Pulmonary artery endothelial cell (primary cell): ENCODE results near the gene ZNF484. TPM values are rescaled to one million over a fixed set of nuclear protein-coding genes. Genes with fewer than 3 reads are reported as not detected.
"Not testable (repeated sequence)": the region's sequence is repeated elsewhere in the genome, so short reads cannot be mapped to it uniquely, and the experiment has no call there.

ENCODE experiments used
- DNase-seq: peaks from one replicate; pipeline ENCODE4 v3.0.0-alpha.2; 2011; ENCODE audit warnings: low read depth, low spot score
- total RNA-seq: library from RNA; depleted of rRNA; stranded (reverse); fragments of >200 nt; gene quantifications from 2 replicates; pipeline ENCODE4 v1.2.3, GENCODE V29; 2014

The ZNF484 gene
- total RNA-seq, 1 donor from 2014 or later = 10.0 TPM

DNA sequence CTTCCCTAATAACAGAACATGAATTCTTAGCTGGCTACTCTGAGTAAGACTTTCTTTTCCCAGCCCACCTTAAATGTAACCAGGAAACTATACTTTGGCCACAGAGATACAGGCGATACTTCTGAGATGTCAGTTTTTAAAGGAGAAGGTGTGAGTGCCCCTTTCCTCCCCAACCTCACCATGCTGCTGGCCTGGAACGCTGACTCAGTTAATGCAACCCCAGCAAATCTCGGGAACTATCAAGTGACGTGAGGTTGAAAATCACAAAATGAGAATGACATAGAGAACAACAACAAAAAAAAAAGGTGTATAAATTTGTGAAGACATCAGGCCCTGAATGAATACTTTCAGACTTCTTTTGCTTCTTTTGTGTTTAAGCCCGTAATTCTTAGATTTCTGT is 13.7 kb downstream of the ZNF484 start:
- DNase-seq = no peak

DNA sequence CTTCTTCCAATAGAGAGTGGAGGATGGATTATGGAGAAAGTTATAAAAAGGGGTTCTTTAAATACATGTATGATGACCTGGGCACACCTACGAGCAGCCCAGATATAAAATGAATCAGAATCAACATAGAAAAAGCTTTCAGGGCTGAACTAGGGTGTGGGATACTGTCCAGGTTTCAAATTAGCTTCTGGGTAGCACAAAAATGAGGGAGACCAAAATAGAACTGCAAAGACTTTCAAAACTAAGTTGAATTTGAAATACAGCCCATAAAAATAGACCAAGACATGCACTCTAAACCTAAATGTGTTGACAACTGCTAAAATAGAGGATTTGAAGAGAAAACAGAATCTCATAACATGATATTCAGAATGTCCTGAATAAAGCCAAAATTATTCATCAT is 17.0 kb downstream of the ZNF484 start:
- DNase-seq = no peak

DNA sequence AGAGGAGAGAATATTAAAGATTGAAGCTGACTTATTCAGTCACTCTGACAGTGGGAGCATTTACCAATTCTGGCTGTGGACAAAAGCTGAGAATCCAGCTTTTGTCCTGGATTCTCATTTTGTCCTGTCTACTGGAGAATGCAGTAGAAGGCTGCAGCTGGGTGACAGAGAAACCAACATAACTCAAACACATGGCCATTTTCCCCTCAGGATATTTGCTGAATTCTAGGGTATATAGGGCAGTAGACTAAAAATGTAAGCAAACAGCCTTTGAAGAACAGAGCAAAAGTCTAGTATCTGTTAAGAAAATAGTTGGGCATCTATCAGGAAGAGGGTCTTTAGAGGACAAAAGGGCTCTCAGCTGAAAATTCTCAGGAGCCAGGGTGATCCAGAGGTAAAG is 20.6 kb downstream of the ZNF484 start:
- no peak for DNase-seq

DNA sequence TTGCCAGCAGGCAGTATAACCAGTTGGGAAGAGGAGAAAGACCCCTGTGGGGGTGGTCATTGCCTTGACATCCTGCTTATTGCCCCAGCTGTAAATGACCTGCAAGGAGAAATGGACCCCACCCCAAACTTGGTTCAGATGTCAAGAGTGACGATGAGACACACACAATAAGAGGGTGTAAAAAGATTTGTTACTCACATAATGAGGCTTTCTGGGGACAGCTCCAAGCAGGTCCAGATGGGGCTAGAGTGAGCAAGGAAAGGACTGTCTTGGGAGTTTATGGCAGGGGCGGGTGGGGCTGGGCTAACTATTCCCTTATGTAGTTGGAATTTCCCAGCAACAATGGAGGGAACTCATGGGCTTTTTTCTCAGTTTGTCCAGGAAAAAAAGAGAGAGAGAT is 24.1 kb downstream of the ZNF484 start:
- DNase-seq = no peak

DNA sequence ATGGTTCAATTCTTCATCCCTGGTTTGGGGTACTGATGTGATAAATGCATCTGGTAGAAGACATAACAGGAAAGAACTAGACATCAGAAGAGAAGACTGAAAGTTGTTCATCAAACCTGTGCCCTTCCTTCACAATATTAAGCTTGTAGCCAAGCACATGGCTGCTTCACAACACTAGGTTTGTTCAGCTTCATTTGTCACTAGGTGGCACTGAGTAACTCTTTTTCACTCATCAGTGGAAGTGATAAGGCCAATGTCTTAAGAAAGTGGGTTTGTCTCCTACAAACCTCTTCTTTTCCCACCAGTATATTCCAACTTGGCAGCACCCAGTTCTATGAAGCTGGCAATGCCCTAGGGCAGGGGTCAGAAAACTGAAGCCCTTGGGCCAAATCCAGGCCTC is 26.9 kb downstream of the ZNF484 start:
- DNase-seq = no peak

DNA sequence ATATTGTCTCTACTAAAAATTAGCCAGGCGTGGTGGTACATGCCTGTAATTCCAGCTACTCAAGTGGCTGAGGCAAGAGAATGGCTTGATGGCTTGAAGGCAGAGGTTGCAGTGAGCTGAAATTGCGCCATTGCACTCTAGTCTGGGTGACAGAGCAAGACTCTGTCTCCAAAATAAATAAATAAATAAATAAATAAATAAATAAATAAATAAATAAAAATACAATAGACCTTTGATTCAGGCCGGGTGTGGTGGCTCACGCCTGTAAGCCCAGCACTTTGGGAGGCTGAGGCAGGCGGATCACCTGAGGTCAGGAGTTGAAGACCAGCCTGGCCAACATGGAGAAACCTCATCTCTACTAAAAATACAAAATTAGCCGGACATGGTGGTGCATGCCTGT is 29.1 kb downstream of the ZNF484 start:
- DNase-seq = not testable (repeated sequence)

DNA sequence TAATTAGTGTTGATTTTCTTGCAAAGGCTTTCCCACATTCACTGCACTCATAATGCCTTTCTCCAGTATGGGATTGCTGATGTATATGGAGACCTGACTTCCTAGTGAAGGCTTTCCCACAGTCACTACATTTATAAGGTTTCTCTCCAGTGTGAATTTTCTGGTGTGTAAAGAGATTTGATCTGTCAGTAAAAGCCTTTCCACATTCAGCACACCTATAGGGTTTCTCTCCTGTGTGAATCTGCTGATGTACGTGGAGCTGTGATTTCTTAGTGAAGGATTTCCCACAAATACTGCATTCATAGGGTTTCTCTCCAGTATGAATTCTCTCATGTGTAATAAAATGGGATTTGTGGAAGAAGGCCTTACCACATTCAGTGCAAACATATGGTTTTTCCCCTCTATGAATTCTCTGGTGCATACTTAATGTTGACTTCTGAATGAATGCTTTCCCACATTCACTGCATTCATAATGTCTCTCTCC is 31.1 kb downstream of the ZNF484 start:
- DNase-seq = no peak

DNA sequence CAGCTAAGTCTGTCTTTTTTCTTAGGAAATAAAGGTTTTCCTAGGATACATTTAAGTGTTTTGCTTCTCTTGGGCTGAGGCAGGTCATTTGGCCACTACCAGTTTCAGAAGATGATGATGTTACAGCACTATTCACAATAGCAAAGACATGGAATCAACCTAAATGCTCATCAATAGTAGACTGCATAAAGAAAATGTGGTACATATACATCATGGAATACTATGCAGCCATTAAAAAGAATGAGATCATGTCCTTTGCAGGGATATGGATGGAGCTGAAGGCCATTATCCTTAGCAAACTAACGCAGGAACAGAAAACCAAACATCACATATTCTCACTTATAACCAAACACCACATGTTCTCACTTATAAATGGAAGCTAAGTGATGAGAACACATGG is 39.4 kb downstream of the ZNF484 start:
- not testable (repeated sequence) for DNase-seq

DNA sequence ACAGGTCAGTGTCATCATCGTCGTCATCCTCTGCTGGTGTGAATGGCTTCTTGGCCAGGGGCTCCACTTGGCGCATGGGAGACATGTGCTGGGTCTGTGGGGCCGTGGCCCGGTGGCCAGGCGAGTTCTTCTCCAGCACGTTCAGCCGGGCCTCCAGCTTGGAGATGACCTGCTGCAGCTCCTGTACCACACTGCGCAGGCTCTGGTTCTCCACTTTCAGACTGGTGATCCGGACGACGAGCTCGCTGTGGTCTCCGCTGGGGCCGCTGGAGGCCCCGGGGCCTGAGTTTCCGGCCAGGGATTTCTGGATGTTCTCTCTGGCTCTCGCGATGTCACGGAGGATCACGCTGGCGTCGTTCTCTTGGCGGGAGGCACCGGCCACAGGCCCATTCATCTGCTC is 40.6 kb downstream of the ZNF484 start:
- DNase-seq = no peak

DNA sequence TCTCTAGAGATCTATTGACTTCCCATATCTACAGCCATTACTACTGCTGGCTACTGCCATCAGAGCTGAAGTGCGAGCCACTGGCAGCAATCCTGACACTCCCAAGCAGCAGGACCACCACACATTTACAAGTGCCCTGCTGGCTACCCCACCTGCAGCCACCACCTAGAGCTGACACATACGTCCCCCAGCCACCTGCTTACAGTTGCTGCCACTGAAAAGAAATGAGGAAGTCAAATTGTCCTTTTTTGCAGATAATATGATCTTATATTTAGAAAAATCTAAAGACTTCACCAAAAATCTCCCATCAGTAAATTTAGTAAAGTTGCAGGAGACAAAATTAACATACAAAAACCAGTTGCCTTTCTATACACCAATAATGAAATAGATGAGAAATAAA is 48.4 kb downstream of the ZNF484 start:
- no peak for DNase-seq

DNA sequence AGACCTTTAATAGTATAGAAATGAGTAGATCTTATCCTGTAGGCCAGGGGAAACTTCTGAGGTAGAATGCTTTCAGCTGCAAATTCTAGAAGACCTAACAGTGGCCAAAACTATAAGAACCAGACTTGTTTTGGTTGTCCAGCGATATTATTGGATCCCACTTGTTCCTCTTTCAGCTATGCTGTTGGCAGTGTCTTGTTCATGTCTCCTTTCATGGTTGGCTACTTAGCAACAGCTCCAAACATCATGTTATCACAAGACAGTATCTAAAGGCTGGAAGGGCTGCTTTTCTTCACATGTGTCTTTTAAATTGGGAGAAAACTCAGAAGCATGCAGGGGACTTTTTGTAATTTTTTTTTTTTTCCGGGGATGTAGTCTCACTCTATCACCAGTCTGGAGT is 52.8 kb downstream of the ZNF484 start:
- DNase-seq = not testable (repeated sequence)

DNA sequence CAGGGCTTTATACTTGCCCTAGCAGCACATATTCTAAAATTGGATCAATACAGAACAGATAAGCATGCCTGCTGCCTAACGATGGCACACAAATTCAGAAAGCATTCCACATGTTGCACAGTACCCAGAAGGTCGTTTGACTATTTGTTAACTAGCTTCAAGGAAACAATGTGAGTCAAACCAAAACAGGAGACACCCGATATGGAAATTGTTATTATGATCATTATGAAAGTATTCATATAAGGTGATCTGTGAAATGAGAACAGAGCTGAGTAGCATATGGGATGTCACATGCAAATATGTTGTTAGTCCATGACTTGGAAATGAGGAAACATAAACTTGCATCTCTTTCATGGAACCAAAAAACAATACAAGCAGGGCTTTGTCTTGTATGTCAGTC is 56.9 kb downstream of the ZNF484 start:
- no peak for DNase-seq

DNA sequence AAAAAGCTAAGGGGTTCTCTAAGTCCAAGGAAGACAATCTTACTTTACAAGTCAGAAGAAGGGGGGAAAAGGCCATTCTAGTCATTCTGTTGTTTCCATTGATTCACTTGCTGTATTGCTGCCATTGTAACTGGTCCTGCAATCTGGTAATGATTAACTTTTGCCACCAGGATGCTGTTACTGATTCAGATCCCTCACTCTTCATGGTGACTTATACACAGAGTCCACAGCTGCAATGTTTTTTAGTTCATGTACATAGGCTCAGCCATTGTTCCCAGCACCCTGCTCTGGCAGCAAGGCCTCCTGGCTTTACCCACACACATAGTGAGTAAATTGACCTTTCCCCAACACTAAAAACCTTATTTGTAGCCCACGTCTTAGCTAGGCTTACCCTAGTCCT is 57.9 kb downstream of the ZNF484 start:
- not testable (repeated sequence) for DNase-seq

DNA sequence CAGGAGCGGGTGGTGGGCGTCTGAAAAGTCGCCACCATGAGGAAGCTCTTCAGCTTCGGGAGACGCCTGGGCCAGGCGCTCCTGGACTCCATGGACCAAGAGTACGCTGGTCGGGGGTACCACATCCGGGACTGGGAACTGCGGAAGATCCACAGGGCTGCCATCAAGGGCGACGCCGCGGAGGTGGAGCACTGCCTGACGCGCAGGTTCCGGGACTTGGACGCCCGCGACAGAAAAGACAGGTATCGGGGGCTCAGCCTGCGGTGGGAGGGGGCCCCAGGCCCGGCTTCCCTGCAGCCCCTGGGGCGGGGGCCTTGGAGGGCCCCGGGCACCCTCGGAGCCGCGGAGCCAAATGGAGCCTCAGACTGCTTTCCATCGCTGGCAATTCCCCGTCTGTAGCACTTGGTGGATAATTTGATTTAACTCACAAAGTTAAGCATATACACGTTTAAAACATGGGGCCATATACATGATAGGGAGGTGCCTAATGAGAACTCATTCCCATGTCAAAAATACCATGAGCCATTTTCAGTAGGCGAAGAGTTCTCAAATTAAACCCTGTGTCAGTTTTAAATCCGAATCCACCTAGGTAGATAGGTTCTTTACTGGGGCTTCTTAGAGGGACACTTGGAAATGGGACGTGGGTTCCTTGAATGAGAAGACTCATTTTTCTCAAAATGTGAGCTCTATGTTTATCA is 68.1 kb downstream of the ZNF484 start:
- not testable (repeated sequence) for DNase-seq

DNA sequence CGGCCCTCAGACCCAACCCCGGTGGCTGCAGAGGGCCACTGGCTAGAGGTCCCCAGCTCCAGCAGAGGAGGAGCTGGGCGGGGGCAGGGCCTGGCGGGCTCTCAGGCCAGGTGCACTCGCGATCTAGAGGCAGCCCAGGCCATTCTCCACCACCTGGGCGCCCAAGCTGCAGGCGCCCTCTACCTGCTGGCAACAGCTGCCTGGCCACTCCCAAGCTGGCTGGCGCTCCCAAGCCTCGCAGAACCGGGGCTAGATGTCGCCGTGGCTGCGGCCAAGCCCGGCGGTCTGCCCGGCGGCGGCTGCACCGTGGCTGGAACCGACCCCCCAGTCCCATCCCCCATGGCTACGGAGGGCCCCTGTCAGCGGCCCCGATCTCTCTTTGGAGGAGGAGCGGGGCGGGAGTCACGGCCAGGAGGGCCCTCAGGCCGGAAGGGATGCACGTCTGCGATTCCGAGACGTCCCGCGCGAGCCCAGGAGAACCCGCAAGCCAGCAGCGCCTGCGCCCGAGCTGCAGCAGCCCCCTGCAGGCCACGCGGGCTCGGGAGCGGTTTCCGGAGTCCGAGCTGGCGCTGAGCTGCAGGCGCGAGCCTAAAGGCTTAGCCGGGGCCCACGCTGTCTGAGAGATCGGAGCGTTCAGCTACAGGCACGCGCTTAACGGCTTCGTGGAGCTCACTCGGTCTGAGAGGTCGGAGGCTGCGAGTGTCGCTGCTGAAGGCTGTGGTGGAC is 68.9 kb downstream of the ZNF484 start:
- DNase-seq = peak; percentile 13

DNA sequence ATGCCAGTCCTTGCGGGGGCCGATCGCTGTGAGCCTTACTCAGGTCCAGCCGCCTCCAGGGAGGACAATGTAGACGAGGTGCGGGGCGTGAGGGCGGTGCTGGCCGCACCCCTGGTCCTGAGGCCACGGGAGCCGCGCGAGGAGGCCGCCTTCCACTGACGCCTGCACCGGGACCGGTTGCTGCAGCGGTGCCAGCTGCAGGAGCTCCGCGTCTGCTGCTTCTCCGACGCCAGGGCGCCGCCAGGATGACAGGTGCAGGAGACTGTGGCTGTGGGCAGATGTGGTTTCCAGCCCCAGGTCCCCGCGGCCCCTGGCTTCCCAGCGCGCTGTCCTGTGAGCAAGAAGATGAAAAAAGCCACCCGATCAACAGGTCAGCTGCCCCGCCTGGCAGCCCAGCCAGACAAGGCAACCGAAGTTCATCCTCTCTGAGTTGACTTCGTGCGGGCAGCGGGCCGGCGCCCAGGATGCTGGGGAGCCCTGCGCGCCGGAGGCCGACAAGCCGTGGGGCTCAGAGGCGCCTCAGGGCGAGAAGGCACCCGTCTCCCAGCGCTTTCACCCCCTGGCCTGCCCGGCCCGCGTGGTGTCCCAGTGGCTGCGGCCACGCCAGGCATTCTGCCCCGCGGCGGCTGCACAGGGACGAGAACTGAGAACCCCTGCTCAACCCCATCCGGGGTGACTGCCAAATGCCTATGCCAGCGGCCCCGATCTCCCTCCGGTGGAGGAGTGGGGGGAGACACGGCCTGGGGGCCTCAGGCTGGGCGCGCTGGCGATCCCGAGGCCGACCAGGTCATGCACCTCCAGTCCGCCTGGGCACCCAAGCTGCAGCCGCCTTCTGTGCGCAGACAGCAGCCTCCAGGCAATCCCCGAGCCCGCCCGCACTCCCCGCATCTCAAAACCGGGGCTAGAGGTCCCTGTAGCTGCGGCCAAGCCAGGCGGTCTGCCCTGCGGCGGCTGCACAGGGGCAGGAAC is 69.8 kb downstream of the ZNF484 start:
- no peak for DNase-seq

DNA sequence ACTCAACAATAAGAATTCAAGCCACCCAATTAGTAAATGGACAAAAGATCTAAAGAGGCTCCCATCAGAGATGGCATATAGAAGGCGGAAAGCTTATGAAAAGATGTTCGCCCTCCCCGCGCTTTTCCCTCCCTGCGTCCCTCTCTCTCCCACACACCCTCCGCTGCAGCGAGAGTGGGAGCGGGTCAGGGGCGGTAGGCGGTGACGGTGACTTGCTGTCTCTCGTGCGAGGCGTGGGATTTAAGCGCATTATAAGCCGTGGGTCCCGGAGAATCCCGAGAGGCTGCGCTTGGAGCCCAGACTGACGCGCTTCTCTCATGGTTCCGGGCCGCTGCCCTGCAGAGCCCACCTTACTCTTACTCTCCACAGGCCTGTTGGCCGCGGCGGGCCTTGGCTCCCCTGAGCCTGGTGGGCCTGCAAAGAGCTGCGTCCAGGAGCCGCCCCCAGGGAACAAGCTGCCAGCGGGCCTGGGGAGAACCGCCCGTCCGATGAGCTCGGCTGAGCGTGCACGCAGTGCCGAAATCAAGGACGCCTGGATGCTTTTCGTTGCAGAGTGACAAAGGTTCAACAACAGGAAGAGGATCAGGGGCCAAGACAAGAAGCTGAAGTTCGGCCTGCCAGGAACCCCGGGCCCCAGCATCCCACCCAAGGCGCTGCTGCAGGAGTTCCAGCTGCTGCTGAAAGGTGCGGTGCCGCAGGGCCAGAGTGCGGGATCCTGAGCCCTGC is 70.6 kb downstream of the ZNF484 start:
- DNase-seq = no peak

DNA sequence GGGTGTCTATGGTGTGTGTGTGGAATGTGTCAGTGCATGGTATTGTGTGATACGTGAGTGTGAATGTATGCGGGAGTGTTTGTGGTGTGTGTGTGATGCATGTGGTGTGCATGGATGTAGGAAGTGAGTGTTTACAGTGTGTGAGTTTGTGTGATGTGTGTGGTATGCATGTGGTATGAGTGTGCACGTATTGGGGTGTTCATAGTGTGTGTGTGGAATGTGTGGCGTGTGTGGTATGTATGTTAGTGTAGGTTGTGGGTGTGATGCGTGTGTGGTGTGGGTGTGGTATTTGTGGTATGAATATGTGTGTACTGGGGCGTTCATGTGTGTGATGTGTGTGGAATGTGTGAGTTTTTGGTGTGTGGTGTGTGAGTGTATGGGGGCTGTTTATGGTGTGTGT is 73.1 kb downstream of the ZNF484 start:
- no peak for DNase-seq

DNA sequence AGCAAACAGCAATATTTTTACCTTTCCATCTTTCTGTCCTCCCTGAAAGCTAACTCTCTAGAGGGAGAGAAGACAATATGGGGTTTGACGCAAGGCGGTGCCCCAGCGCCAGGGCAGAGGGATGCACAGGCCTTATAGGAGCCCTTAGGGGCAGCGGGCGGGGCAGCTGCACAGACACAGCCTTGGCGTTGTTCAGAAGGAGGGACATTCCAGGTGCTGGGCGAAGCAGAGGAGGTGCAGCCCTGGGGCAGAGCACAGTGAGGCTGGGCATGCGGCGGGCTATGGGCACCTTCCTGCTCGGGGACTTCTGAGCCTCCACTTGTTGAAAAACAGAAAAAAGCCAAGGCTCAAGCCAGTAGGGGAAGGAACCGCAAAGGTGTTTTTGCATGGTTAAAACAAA is 79.5 kb downstream of the ZNF484 start:
- DNase-seq = no peak

DNA sequence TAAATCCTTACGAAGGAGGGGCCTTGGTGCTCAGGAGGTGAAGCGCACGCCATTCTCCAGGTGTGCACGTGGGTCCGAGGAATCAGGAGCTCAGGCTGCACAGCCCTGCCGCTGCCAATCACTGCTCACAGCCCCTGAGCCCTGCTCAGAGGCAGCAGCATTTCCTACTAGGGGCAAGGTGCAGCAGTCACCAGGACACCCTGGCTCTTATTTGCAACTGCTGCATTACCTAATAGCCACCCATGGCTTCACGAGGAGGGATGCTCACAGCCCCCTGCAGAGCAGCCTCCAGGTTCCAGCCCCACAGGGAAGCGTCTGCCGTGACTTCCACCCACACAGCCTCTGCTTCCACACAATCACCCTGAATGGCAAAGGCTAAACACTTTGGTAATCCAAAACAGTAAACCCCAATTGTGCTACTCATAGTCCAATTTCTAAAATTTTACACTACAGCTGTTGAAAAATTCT is 81.5 kb downstream of the ZNF484 start:
- DNase-seq = not testable (repeated sequence)
